HepG2 (cell line): ENCODE data around the gene FAM111A. TPM values are rescaled to one million over a fixed set of nuclear protein-coding genes. Genes with fewer than 3 reads are reported as not detected.

ENCODE experiments used
- KLF16 ChIP-seq, 2 experiments: sonication (generic) in 1 of 2; formaldehyde crosslinking in 1 of 2; IDR thresholded peaks; 2 replicates each; pipeline versions ENCODE4 v1.6.1 to v1.8.0; 2016 to 2023; ENCODE audit warnings: missing genetic modification reagents in 2 of 2, missing compliant biosample characterization in 1 of 2
- RFX3 ChIP-seq: IDR thresholded peaks from 2 replicates; pipeline ENCODE4 v1.6.1; 2016; ENCODE audit warnings: missing biosample characterization, missing genetic modification reagents
- TARDBP ChIP-seq: sonication (generic); formaldehyde crosslinking; IDR thresholded peaks from 2 replicates; pipeline ENCODE4 v1.8.0; 2022; ENCODE audit warnings: mild to moderate bottlenecking, missing genetic modification reagents
- ZNF329 ChIP-seq: sonication (generic); formaldehyde crosslinking; IDR thresholded peaks from 2 replicates; pipeline ENCODE4 v1.9.0; 2021; ENCODE audit warnings: low read depth, mild to moderate bottlenecking, missing genetic modification reagents
- ZNF557 ChIP-seq: sonication (generic); formaldehyde crosslinking; IDR thresholded peaks from 2 replicates; pipeline ENCODE4 v1.4.0; 2020; ENCODE audit warnings: missing genetic modification reagents
- polyA plus RNA-seq, 8 experiments: library from polyadenylated mRNA; depleted of rRNA in 3 of 8; stranded (reverse) in 7 of 8; unstranded in 1 of 8; fragments of >200 nt; fragmentation: Illumina TruSeq in 4 of 8; extraction: Trizol in 4 of 8; gene quantifications; 2 replicates each; pipeline versions ENCODE4 v1.2.1 to v1.2.3, GENCODE V29; 2011 to 2016; ENCODE audit warnings: low read depth in 4 of 8, missing spikeins in 1 of 8, mixed read lengths in 1 of 8; ENCODE audit not compliant: insufficient read depth in 1 of 8
- total RNA-seq, 5 experiments: library from RNA; depleted of rRNA; stranded (reverse); fragments of >200 nt; fragmentation: Illumina TruSeq; extraction: Trizol; gene quantifications; 2 replicates each; pipeline ENCODE4 v1.2.3, GENCODE V29; 2016; ENCODE audit warnings: low read depth in 1 of 5
- TF ChIP-seq, protein P1 (sequence below): sonication (generic); formaldehyde crosslinking; IDR thresholded peaks from 2 replicates; pipeline ENCODE4 v1.4.0; 2020; ENCODE audit warnings: mild to moderate bottlenecking, missing genetic modification reagents

The FAM111A gene
- total and polyA plus RNA-seq, 2 of the 13 experiments (the other 11 are each of a cell fraction or from before 2014, with no cell fraction given) = 3.2 to 13.5 TPM

- TF ChIP-seq, protein P1, sequence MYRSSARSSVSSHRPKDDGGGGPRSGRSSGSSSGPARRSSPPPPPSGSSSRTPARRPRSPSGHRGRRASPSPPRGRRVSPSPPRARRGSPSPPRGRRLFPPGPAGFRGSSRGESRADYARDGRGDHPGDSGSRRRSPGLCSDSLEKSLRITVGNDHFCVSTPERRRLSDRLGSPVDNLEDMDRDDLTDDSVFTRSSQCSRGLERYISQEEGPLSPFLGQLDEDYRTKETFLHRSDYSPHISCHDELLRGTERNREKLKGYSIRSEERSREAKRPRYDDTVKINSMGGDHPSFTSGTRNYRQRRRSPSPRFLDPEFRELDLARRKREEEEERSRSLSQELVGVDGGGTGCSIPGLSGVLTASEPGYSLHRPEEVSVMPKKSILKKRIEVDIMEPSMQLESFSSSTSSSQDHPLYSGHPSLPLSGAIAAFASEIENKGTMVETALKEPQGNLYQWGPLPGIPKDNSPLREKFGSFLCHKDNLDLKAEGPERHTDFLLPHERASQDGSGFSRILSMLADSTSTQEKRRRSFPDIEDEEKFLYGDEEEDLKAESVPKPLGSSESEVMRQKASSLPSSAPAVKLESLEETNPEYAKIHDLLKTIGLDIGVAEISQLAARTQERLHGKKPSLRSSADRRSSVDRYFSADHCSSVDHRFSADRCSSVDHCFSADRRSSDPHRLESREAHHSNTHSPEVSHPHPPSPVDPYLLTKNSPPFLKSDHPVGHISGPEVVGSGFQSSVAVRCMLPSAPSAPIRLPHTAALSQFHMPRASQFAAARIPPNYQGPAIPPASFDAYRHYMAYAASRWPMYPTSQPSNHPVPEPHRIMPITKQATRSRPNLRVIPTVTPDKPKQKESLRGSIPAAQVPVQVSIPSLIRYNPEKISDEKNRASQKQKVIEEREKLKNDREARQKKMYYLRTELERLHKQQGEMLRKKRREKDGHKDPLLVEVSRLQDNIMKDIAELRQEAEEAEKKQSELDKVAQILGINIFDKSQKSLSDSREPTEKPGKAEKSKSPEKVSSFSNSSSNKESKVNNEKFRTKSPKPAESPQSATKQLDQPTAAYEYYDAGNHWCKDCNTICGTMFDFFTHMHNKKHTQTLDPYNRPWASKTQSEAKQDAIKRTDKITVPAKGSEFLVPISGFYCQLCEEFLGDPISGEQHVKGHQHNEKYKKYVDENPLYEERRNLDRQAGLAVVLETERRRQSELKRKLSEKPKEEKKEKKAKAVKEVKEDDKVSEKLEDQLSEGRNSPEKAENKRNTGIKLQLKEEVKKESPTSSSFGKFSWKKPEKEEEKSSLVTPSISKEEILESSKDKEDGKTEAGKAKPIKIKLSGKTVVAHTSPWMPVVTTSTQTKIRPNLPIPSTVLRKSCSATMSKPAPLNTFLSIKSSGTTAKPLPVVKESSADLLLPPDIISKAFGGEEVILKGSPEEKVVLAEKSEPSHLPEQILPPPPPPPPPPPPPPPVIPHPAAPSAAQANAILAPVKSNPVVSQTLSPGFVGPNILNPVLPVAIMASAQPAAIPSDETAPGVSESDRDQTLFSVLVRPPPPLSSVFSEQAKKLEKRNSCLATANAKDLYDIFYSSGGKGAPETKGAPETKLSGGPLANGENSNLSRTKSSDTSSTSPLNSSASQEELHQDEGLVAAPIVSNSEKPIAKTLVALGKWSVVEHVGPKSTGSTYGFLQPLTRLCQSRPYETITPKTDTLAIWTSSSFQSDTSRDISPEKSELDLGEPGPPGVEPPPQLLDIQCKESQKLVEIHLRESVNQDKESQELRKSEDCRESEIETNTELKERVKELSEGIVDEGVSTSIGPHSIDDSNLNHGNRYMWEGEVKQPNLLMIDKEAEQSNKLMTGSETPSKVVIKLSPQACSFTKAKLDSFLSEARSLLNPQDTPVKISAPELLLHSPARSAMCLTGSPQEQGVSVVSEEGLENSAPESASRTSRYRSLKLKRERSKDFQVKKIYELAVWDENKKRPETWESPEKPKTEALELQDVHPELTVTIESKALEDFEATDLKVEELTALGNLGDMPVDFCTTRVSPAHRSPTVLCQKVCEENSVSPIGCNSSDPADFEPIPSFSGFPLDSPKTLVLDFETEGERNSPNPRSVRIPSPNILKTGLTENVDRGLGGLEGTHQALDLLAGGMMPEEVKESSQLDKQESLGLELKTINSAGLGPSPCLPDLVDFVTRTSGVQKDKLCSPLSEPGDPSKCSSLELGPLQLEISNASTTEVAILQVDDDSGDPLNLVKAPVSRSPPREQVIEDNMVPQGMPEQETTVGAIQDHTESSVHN (CRISPR knock-in tag) = no peak
- TF ChIP-seq TARDBP (CRISPR knock-in tag) = no peak
- TF ChIP-seq KLF16 (CRISPR knock-in tag; IDR thresholded peaks at IDR 0.05) = no peak
- no peak for TF ChIP-seq ZNF329 (CRISPR knock-in tag)
- TF ChIP-seq RFX3 (CRISPR knock-in tag) = no peak
- no peak for TF ChIP-seq ZNF557 (CRISPR knock-in tag)
Measured at GRCh38 chr11:59180168-59180776, 37.6 kb downstream of the FAM111A start (continued).
